H1 (cell line): ENCODE data around the gene CIITA. TPM values are rescaled to one million over a fixed set of nuclear protein-coding genes. Genes with fewer than 3 reads are reported as not detected.

Source experiments
- CTCF ChIA-PET: fragments of 300-600 bp; sonication (Branson Sonifier 250); formaldehyde crosslinking; loops from one replicate; lab custom pipeline; 2021; ENCODE audit not compliant: partially characterized antibody; lab: Charles Lee
- POLR2A ChIA-PET: fragments of 300-600 bp; sonication (Branson Sonifier 250); formaldehyde crosslinking; loops from one replicate; lab custom pipeline; 2021; ENCODE audit warnings: inconsistent platforms; ENCODE audit not compliant: partially characterized antibody; lab: Charles Lee
- DNase-seq, 2 experiments: peaks; one replicate each; pipeline versions ENCODE4 v3.0.0 to v3.0.0-alpha.2; 2010 to 2022; ENCODE audit warnings: low spot score in 2 of 2, low read depth in 1 of 2, mixed read lengths in 1 of 2
- FAIRE-seq: peaks from 2 replicates; lab custom pipeline; 2011; peaks lifted over from hg19 to GRCh38; lab: Jason Lieb, UNC
- H2AFZ ChIP-seq: 2 replicates; pipeline ENCODE4 v1.8.1; 2012; ENCODE audit warnings: low read length, inconsistent platforms
- H2AK5ac ChIP-seq: 2 replicates; pipeline ENCODE4 v1.6.1; 2013; ENCODE audit warnings: low read depth, low read length
- H2BK120ac ChIP-seq: replicated peaks from 2 replicates; pipeline ENCODE3; 2013; ENCODE audit warnings: low read depth, low read length, inconsistent platforms
- H2BK12ac ChIP-seq: 2 replicates; pipeline ENCODE4 v1.6.1; 2013; ENCODE audit warnings: low read depth, low read length
- H2BK15ac ChIP-seq: 2 replicates; pipeline ENCODE4 v1.6.1; 2013; ENCODE audit warnings: low read length
- H2BK20ac ChIP-seq: 2 replicates; pipeline ENCODE4 v1.6.1; 2013; ENCODE audit warnings: low read length
- H2BK5ac ChIP-seq: 2 replicates; pipeline ENCODE4 v1.6.1; 2013; ENCODE audit warnings: low read depth, low read length
- H3K14ac ChIP-seq: 2 replicates; pipeline ENCODE4 v1.6.1; 2013; ENCODE audit warnings: inconsistent platforms; ENCODE audit not compliant: insufficient read length
- H3K18ac ChIP-seq: 2 replicates; pipeline ENCODE4 v1.6.1; 2013; ENCODE audit warnings: low read length; ENCODE audit errors: extremely low read depth
- H3K23ac ChIP-seq: 2 replicates; pipeline ENCODE4 v1.6.1; 2013; ENCODE audit warnings: inconsistent platforms; ENCODE audit not compliant: insufficient read length
- H3K23me2 ChIP-seq: 2 replicates; pipeline ENCODE4 v1.6.1; 2013; ENCODE audit warnings: low read depth, low read length
- H3K27ac ChIP-seq: 2 replicates; pipeline ENCODE4 v1.6.1; 2011; ENCODE audit warnings: low read depth, low read length, inconsistent platforms
- H3K27me3 ChIP-seq, 4 experiments: replicated peaks in 1 of 4; 1 replicate in 1 of 4; 2 replicates in 3 of 4; pipeline versions ENCODE4 v1.6.1 to v1.8.1; 2011 to 2013; ENCODE audit warnings: low read length in 3 of 4, mild to moderate bottlenecking in 3 of 4, inconsistent platforms in 2 of 4, mixed read lengths in 2 of 4, moderate library complexity in 1 of 4; ENCODE audit not compliant: control insufficient read depth in 3 of 4, insufficient read depth in 3 of 4; ENCODE audit errors: extremely low read depth in 1 of 4
- H3K36me3 ChIP-seq, 4 experiments: 2 replicates each; pipeline versions ENCODE4 v1.6.1 to v1.8.1; 2011 to 2013; ENCODE audit warnings: mild to moderate bottlenecking in 4 of 4, low read length in 3 of 4, moderate library complexity in 2 of 4, control low read depth in 1 of 4, inconsistent platforms in 1 of 4; ENCODE audit not compliant: insufficient read depth in 4 of 4, control insufficient read depth in 2 of 4
- H3K4ac ChIP-seq: replicated peaks from 2 replicates; pipeline ENCODE3; 2013; ENCODE audit warnings: low read length, low read depth, mixed read lengths, inconsistent platforms; ENCODE audit not compliant: insufficient read length
- H3K4me1 ChIP-seq, 4 experiments: replicated peaks in 1 of 4; 1 replicate in 1 of 4; 2 replicates in 3 of 4; pipeline versions ENCODE4 v1.6.1 to v1.8.1; 2011 to 2013; ENCODE audit warnings: low read length in 3 of 4, inconsistent platforms in 2 of 4, mixed read lengths in 1 of 4; ENCODE audit not compliant: insufficient read depth in 4 of 4, control insufficient read depth in 3 of 4
- H3K4me2 ChIP-seq, 2 experiments: 2 replicates each; pipeline versions ENCODE4 v1.6.1 to v1.8.1; 2011 to 2013; ENCODE audit warnings: low read depth in 2 of 2, low read length in 2 of 2, control low read depth in 1 of 2, inconsistent platforms in 1 of 2, mild to moderate bottlenecking in 1 of 2; ENCODE audit not compliant: insufficient read depth in 1 of 2
- H3K4me3 ChIP-seq, 4 experiments: fragments of 200-600, 300-600 bp in 1 of 4; sonication (generic), shearing (Covaris generic), sonication (Bioruptor Twin) in 1 of 4; 2 replicates each; pipeline versions ENCODE4 v1.5.1 to v1.8.1; 2011 to 2016; ENCODE audit warnings: low read length in 4 of 4, low read depth in 3 of 4, control low read depth in 2 of 4, inconsistent platforms in 2 of 4, mild to moderate bottlenecking in 2 of 4, mixed read lengths in 1 of 4, moderate library complexity in 1 of 4; ENCODE audit not compliant: insufficient read depth in 2 of 4; ENCODE audit errors: extremely low read depth in 1 of 4
- H3K56ac ChIP-seq: replicated peaks from 2 replicates; pipeline ENCODE3; 2013; ENCODE audit warnings: low read depth, mild to moderate bottlenecking, mixed read lengths, low read length, inconsistent platforms; ENCODE audit not compliant: insufficient read length
- H3K79me1 ChIP-seq: 2 replicates; pipeline ENCODE4 v1.6.1; 2013; ENCODE audit warnings: low read depth, low read length, control low read depth
- H3K79me2 ChIP-seq, 2 experiments: 2 replicates each; pipeline versions ENCODE4 v1.6.1 to v1.8.1; 2012 to 2013; ENCODE audit warnings: low read length in 2 of 2, mild to moderate bottlenecking in 2 of 2, inconsistent platforms in 1 of 2; ENCODE audit not compliant: insufficient read depth in 2 of 2, control insufficient read depth in 1 of 2
- H3K9ac ChIP-seq, 4 experiments: replicated peaks in 1 of 4; 1 replicate in 1 of 4; 2 replicates in 3 of 4; pipeline versions ENCODE4 v1.6.1 to v1.8.1; 2011 to 2013; ENCODE audit warnings: low read depth in 3 of 4, low read length in 3 of 4, control low read depth in 2 of 4, mild to moderate bottlenecking in 2 of 4, moderate library complexity in 2 of 4, inconsistent platforms in 1 of 4; ENCODE audit errors: extremely low read depth in 1 of 4
- H3K9me3 ChIP-seq, 2 experiments: 2 replicates each; pipeline versions ENCODE4 v1.6.1 to v1.8.1; 2012 to 2013; ENCODE audit warnings: mild to moderate bottlenecking in 2 of 2, moderate library complexity in 2 of 2, control low read depth in 1 of 2, inconsistent platforms in 1 of 2, low read depth in 1 of 2, low read length in 1 of 2, mixed read lengths in 1 of 2; ENCODE audit not compliant: insufficient read depth in 2 of 2
- H4K20me1 ChIP-seq, 2 experiments: replicated peaks in 1 of 2; 2 replicates each; pipeline versions ENCODE3 to v1.8.1; 2011 to 2013; ENCODE audit warnings: inconsistent platforms in 2 of 2, low read length in 2 of 2, mild to moderate bottlenecking in 1 of 2; ENCODE audit not compliant: insufficient read depth in 2 of 2, control insufficient read depth in 1 of 2
- H4K5ac ChIP-seq: 2 replicates; pipeline ENCODE4 v1.6.1; 2013; ENCODE audit warnings: low read length, low read depth, mixed read lengths, inconsistent platforms; ENCODE audit not compliant: insufficient read length
- H4K8ac ChIP-seq: 2 replicates; pipeline ENCODE4 v1.8.0; 2013; ENCODE audit warnings: mild to moderate bottlenecking, moderate library complexity, low read length, inconsistent platforms; ENCODE audit not compliant: insufficient read depth; ENCODE audit errors: extremely low read depth
- H4K91ac ChIP-seq: replicated peaks from 2 replicates; pipeline ENCODE3; 2013; ENCODE audit warnings: low read length, mixed read lengths, inconsistent platforms; ENCODE audit not compliant: insufficient read length
- ATF3 ChIP-seq: IDR thresholded peaks from 2 replicates; pipeline ENCODE4 v1.6.1; 2011; ENCODE audit warnings: low read depth, mild to moderate bottlenecking, low read length; ENCODE audit not compliant: insufficient read depth
- CREB1 ChIP-seq: IDR thresholded peaks from 2 replicates; pipeline ENCODE4 v1.6.1; 2012; ENCODE audit warnings: inconsistent platforms
- WGBS, 2 experiments: shearing (Covaris generic) in 1 of 2; methylation state at CpG; one replicate each; pipeline versions ENCODE4 v1.1.6 to v1.1.7; 2013 to 2015; ENCODE audit warnings: low lambda C conversion rate in 2 of 2, mixed read lengths in 2 of 2, inconsistent platforms in 1 of 2, low coverage in 1 of 2, missing lambda C conversion rate in 1 of 2; ENCODE audit not compliant: insufficient replicate concordance in 2 of 2, insufficient coverage in 1 of 2, insufficient read length in 1 of 2; ENCODE audit errors: extremely low coverage in 1 of 2, missing lambda C conversion rate in 1 of 2; 5-methylcytosine and 5-hydroxymethylcytosine counted together
- polyA plus RNA-seq, 7 experiments: library from polyadenylated mRNA; depleted of rRNA in 3 of 7; stranded (reverse) in 5 of 7; unstranded in 2 of 7; fragments of >200 nt in 5 of 7; fragments of 200-250 nt in 2 of 7; gene quantifications; 1 replicate in 5 of 7; 2 replicates in 1 of 7; 4 replicates in 1 of 7; pipeline versions ENCODE4 v1.2.1 to v1.2.3, GENCODE V29; 2011 to 2013; ENCODE audit warnings: missing spikeins in 2 of 7, mixed read lengths in 2 of 7
- total RNA-seq: library from RNA; stranded (reverse); fragmentation: NEBNext Ultra II Directional; extraction: Animal tissue kit (Norgen Biotek cat#: 25700); gene quantifications from 2 replicates; pipeline ENCODE4 v1.2.1, GENCODE V29; 2021

Gene CIITA
- total and polyA plus RNA-seq, 2 of the 8 experiments (the other 6 are each of a cell fraction or from before 2014, with no cell fraction given) = 0.07 to 0.17 TPM

GRCh38 chr16:10926867-10927266 is 49.9 kb downstream of the CIITA start:
- H2BK12ac ChIP-seq = no peak overlapping the region
- H3K14ac ChIP-seq = no peak overlapping the region
- H3K27me3 ChIP-seq = no peaks in the 10 kb centered on the region
- no peak overlapping the region for H3K18ac ChIP-seq
- no peak overlapping the region for H2AFZ ChIP-seq
- H3K23ac ChIP-seq = no peak overlapping the region
- no peaks in the 10 kb centered on the region for H3K79me2 ChIP-seq
- 84% methylated on average over 5 of the region's 5 CpGs; no CpG with 5 or more reads in 1 of the 2 experiments for WGBS, 2 experiments
- FAIRE-seq (no peak), DNase-seq (no peak)
- H3K4ac ChIP-seq = no peak overlapping the region
- no peak overlapping the region for H2BK120ac ChIP-seq
- H2BK20ac ChIP-seq = no peak overlapping the region
- H3K9me3 ChIP-seq = no peaks in the 10 kb centered on the region
- H3K4me3 ChIP-seq = no peak overlapping the region
- no peaks in the 10 kb centered on the region for H3K79me1 ChIP-seq
- H2BK15ac ChIP-seq = no peak overlapping the region
- H3K27ac ChIP-seq = no peak overlapping the region
- no peak overlapping the region for H4K8ac ChIP-seq
- no peak overlapping the region for H2BK5ac ChIP-seq
- no peaks in the 10 kb centered on the region for H3K23me2 ChIP-seq
- no peak overlapping the region for H3K56ac ChIP-seq
- H4K5ac ChIP-seq = no peak overlapping the region
- H3K9ac ChIP-seq = no peak overlapping the region
- peaks cover 0 to 3% (median 0%) of the 10 kb centered on the region in 4 experiments; a peak in 1 of 7 replicates for H3K4me1 ChIP-seq
- no peak overlapping the region for H3K4me2 ChIP-seq
- ChIA-PET POLR2A (interaction anchor here (0.6 to 0.7 kb wide), 2 partner anchors 8 to 679 kb away, joined by 3 read pairs; no protein-coding TSS in a partner anchor), CTCF (interaction anchor here (0.6 to 1.7 kb wide), 4 partner anchors 9 to 454 kb away, joined by 3 to 5 read pairs (median 4); no protein-coding TSS in a partner anchor)
- H4K20me1 ChIP-seq = peaks cover 0 to 8% of the 10 kb centered on the region in 2 experiments
- peaks cover 2 to 11% (median 5%) of the 10 kb centered on the region in 4 experiments; a peak in 5 of 8 replicates for H3K36me3 ChIP-seq
- H4K91ac ChIP-seq = no peak overlapping the region
- H2AK5ac ChIP-seq = no peak overlapping the region
- TF ChIP-seq CREB1 (no peak), ATF3 (no peak)
